Activated B cell treated with CpG ODN at 0.5 μM for 24 hours (primary cell): ENCODE measurements around the gene SMIM3. TPM values are rescaled to one million over a fixed set of nuclear protein-coding genes. Genes with fewer than 3 reads are reported as not detected.

Experiments used
- total RNA-seq: library from RNA; stranded (reverse); gene quantifications from 2 replicates; pipeline ENCODE4 v1.2.3, GENCODE V29; 2022

The SMIM3 gene
- total RNA-seq, 1 donor from 2014 or later = 0.22 TPM

Other genes starting within 250 kb of the SMIM3 start
- gene SYNPO, start 138.1 kb upstream of the SMIM3 start, total RNA-seq = 49.2 and 49.3 TPM in 2 replicates
- gene MYOZ3, start 117.5 kb upstream of the SMIM3 start, total RNA-seq = 0.18 TPM in 1 of 2 replicates, not detected in the other
- gene RBM22, start 77.7 kb upstream of the SMIM3 start, total RNA-seq = 74.0 and 74.1 TPM in 2 replicates
- 49.0 and 49.8 TPM in 2 replicates for gene DCTN4, start 19.7 kb upstream of the SMIM3 start, total RNA-seq
- 0.22 and 0.24 TPM in 2 replicates for gene IRGM, start 67.8 kb downstream of the SMIM3 start, total RNA-seq
- gene ZNF300, start 126.2 kb downstream of the SMIM3 start, total RNA-seq = 9.4 and 10.9 TPM in 2 replicates
- gene GPX3, start 241.8 kb downstream of the SMIM3 start, total RNA-seq = 0.18 and 0.76 TPM in 2 replicates